HG03575 (cell line): ENCODE measurements around the gene CASD1.

Experiments
- ATAC-seq: cut with Tn5 transposase; IDR thresholded peaks from one replicate; pipeline ENCODE4 v1.9.1; 2021; ENCODE audit not compliant: unreplicated experiment, insufficient number of reproducible peaks, low FRiP score; ENCODE audit errors: extremely low read depth

CASD1 gene

GRCh38 chr7:94510582-94511496 lies 1.2 kb downstream of the CASD1 start:
- ATAC-seq, result peak; percentile 16

GRCh38 chr7:94511718-94512117 lies 2.1 kb downstream of the CASD1 start:
- no peak for ATAC-seq

DNA sequence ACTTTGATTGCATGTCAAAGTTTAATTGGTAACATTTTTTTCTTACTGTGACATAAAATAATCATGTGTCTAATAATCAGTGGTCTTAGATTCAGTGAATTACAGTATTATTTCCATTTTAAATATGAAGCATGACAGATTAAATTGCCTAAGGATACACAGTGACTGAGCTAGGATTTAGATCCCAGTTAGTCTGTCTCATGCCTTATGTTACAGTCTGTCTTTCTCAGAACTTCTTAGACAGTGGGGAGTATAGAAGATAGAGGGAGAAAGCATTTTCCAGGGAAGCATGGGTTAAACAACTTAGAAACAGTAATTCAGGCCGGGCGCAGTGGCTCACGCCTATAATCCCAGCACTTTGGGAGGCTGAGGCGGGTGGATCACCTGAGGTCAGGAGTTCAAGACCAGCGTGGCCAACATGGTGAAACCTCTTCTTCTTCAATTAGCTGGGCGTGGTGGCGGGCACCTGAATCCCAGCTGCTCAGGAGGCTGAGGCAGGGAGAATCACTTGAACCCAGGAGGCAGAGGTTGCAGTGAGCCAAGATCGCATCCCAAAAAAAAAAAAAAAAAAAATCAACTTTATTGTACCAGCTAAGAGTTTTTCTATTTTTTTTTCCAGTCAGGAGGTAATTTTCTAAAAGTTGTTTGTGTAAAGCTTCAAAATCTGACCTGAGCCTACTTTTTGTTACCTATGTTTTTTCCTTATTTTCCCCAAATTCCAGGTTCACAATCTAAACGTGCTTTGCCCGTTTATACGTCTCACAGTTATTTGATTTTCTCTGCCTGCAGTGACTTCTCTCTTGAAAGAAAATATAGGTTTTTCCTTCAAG lies 3.3 kb downstream of the CASD1 start:
- no peak for ATAC-seq

DNA sequence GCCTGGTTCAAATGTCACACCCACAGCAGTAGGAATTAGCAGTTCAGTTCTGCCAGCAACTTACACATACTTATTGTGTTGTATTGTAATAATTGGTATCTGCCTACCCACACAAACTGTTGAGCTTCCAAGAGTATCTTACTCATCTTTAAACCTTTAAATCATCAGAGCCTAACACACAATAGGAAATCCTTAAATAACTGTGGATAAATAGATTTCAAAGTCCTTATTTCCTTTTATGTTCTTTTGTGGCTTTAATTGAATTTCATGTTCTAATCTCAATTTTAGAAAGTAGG lies 3.9 kb downstream of the CASD1 start:
- no peak for ATAC-seq

- no peak for ATAC-seq
Measured at GRCh38 chr7:94514140-94514889, 4.7 kb downstream of the CASD1 start.

DNA sequence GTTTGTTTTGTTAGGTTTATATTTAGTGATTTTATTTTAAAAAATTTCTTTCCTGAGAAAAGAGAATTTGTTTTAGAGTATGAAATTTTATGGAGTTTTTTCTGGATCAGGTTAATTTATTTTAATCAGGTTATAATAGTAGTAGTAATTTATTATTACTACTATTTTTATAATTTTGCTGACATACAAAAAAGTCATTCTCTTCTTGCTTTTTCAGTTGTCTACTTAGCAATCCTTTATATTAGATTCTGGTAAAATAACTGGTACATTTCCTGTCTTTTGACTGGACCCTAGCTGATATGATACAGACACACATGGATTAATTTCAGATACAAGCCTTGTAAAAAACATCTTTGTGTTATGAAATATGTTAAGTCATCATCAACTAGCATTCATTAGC lies 5.3 kb downstream of the CASD1 start:
- no peak for ATAC-seq

DNA sequence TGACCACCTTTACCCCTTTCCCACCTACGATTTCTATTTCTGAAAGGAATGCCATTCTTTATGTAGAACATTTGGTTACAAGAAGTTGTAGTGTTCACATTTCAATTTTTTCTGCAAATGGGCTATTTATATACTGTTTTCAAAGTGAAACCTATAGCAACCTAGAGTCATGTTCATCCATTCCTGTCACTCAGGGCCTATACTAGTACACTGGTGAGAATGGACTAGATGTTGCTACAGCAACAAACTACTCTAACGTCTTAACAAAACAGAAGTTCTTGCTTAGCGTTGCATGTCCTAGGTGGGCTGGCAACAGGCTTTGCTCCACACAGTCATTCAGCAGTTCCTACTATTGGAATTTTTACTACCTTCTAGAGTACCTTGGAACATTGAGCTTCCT lies 16.3 kb downstream of the CASD1 start:
- no peak for ATAC-seq

DNA sequence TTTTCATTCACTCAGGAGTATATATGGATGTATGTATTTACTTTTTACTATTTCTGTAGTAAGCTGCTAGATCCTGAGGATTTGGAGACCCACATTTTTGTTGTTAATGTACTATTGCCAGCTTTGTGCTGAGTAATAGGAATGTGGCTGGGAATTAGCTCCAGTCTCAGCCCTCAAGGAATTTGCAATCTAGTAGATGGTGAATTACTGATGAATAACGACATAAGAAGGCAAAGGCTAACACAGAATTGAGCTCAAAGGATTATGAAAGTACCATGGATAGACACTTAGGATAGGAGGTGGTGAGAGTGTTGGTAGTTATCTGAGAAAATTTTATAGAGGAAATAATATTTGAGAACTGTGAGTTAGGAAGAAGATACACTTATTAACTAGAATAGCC lies 19.9 kb downstream of the CASD1 start:
- ATAC-seq, result no peak

DNA sequence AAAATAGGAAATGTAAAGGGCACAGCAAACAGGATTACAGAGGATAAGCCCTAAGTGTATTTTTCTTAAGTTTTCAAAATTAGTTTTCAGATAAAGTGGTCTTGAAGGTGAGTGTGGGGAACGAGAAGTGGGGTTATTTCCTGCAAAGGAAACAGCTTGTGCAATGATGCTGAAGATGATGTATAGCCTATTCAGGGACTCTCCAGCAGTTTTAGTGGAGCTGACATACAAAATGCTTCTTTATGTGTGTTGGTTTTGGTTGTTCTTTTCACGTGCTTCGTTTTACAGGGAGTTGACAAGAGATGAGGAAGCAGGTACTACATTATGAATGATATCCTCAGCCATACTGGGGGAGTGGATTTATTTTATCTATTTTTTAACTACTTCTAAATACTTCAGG lies 20.5 kb downstream of the CASD1 start:
- ATAC-seq, result no peak

DNA sequence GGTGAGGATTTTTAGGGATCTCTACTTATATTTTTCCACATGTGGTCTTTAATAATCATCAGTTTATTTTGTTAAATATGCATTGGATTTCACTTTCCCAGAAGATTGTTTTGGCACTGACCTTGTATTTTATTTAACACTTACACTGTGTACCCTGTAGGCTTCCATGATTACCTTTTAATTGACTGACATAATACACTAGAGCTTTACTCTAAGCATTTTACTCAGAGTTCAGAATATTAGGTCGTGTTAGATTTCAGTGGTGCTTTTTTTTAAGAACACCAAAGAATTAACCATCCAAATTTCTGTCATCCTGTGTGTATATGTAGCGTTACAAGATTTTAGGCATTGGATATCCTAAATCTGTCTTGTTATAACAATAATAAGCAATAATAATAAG lies 23.1 kb downstream of the CASD1 start:
- ATAC-seq, result no peak

- ATAC-seq, result no peak
Measured at GRCh38 chr7:94540428-94540827, 30.8 kb downstream of the CASD1 start.

- no peak for ATAC-seq
Measured at GRCh38 chr7:94547126-94547525, 37.5 kb downstream of the CASD1 start.

DNA sequence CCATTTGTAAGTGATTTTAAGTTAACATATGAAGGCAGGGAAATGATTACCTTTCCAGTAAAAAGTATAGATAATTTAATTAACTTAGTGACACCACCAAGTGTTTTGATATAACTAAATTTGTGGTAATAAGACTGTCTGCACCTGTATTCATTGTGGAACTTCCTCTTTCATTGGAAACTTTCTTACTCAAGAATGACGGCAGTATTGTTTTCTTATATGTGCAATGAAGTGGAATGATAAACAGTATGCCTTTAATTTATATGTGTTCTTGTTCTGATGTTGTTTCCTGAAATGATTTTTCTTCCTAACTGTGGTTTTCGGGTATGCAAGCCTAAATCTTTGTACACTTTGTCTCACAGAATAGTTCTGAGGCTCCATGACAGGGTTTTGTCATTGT lies 46.4 kb downstream of the CASD1 start:
- ATAC-seq, result no peak

- ATAC-seq, result no peak
Measured at GRCh38 chr7:94557215-94557614, 47.6 kb downstream of the CASD1 start.

GRCh38 chr7:94559972-94560371 lies 50.4 kb downstream of the CASD1 start:
- ATAC-seq, result no peak

DNA sequence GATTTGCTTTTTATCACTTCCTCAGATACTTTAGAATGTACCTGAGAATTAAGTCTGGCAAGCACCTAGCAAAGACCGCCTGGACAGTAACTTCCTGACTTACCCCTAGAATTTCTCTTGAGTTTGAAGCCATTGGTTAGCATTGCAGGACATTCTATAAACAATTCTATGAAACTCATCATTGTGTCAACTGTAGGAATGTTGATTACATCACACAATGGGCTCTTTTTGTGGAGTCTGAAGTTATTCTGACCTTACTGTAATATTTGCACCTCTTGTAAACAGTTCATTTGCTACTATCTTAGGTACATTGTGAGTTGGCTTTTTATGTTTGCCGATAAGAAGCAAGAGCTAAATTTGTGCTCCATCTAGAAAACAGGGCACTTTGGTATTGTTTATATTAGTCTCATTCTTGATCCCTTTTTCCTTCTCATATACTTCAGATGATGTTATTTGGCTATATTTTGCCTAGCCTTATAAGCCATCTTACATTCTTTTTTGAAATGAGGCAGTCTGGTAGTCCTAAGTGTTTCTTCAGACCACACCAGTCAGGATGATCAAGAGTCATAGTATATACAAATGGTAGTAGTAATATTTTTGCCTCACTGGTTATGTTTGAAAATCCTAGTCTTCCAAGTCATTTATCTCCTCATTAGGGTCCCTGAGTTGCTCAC lies 52.4 kb downstream of the CASD1 start:
- no peak for ATAC-seq

DNA sequence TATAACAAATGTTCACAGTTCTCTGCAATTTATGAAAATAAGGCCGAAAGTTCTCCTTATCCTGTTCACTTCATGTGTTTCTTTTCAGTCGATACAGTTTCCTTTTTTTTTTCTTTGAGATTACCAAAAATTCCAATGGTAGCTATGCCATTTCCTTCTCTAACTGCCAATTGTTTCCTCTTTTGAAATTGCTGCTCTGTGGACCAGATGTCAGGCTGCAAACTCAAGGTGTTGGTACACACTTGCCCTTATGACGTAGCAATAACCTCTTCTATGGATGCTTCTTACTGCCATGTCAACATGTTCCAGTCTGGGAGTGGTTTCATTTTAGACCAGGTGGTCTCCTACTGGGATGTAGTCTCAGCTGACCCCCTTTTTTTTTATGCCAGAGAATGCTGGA lies 52.9 kb downstream of the CASD1 start:
- no peak for ATAC-seq

- no peak for ATAC-seq
Measured at GRCh38 chr7:94565247-94565894, 55.8 kb downstream of the CASD1 start.

- no peak for ATAC-seq
Measured at GRCh38 chr7:94567396-94567795, 57.8 kb downstream of the CASD1 start.
